Brain microvascular endothelial cell (primary cell): Measurements from ENCODE around the gene TMEM184A.

Experiments used
- DNase-seq: peaks from one replicate; pipeline ENCODE4 v3.0.0-alpha.2; 2020
- H3K27ac ChIP-seq: fragments of 250-450 bp; sonication (Bioruptor Pico); 2 replicates; pipeline ENCODE4 v1.5.1; 2020; ENCODE audit warnings: mild to moderate bottlenecking, moderate library complexity
- H3K27me3 ChIP-seq: fragments of 250-450 bp; sonication (Bioruptor Pico); replicated peaks from 2 replicates; pipeline ENCODE4 v1.5.1; 2020; ENCODE audit warnings: mild to moderate bottlenecking
- H3K36me3 ChIP-seq: fragments of 250-450 bp; sonication (Bioruptor Pico); replicated peaks from 2 replicates; pipeline ENCODE4 v1.5.1; 2020; ENCODE audit warnings: mild to moderate bottlenecking
- H3K4me3 ChIP-seq: 2 replicates; pipeline ENCODE4 v1.5.1; 2011; ENCODE audit warnings: low read depth, mild to moderate bottlenecking, control low read depth, low read length, moderate library complexity
- CTCF ChIP-seq: IDR thresholded peaks from 2 replicates; pipeline ENCODE4 v1.5.1; 2011; ENCODE audit warnings: low read depth, mild to moderate bottlenecking, moderate library complexity, low read length, control low read depth, inconsistent platforms; ENCODE audit errors: missing control alignments
- in situ Hi-C: cut with HindIII; loops from 2 replicates; pipeline ENCODE4 v1.10.0; 2017; ENCODE audit warnings: low sequenced_read_pairs, low pct_ligation_motif_present

The TMEM184A gene

GRCh38 chr7:1558181-1558811 lies 2.3 kb upstream of the TMEM184A start:
- H3K4me3 ChIP-seq = no peak overlapping the region
- H3K27me3 ChIP-seq = no peaks in the 10 kb centered on the region
- no peak overlapping the region for H3K27ac ChIP-seq
- DNase-seq = no peak
- peak; percentile 54 for TF ChIP-seq CTCF
- H3K36me3 ChIP-seq = no peaks in the 10 kb centered on the region
- in situ Hi-C loops = no loop called here

- Histone ChIP-seq H3K27me3 (no peaks in the 10 kb centered on the region), H3K27ac (no peak overlapping the region), H3K4me3 (no peak overlapping the region), H3K36me3 (no peaks in the 10 kb centered on the region)
- no peak for TF ChIP-seq CTCF
- in situ Hi-C loops = no loop called here
- DNase-seq = no peak
These were observed 1.8 kb upstream of the TMEM184A start for GRCh38 chr7:1557771-1558170.

- H3K27ac ChIP-seq = no peak overlapping the region
- in situ Hi-C loops = no loop called here
- H3K4me3 ChIP-seq = no peak overlapping the region
- no peaks in the 10 kb centered on the region for H3K36me3 ChIP-seq
- no peak for DNase-seq
- no peak for TF ChIP-seq CTCF
- H3K27me3 ChIP-seq = no peaks in the 10 kb centered on the region
These were observed 1.0 kb upstream of the TMEM184A start for GRCh38 chr7:1557006-1557405.

- Histone ChIP-seq H3K27ac (no peak overlapping the region), H3K4me3 (no peak overlapping the region), H3K36me3 (no peaks in the 10 kb centered on the region), H3K27me3 (no peaks in the 10 kb centered on the region)
- no peak for TF ChIP-seq CTCF
- in situ Hi-C loops = no loop called here
- DNase-seq = peak; percentile 65
These were observed 776 bp downstream of the TMEM184A start for GRCh38 chr7:1555046-1555812.

- Histone ChIP-seq H3K36me3 (no peaks in the 10 kb centered on the region), H3K27me3 (no peaks in the 10 kb centered on the region), H3K27ac (no peak overlapping the region), H3K4me3 (no peak overlapping the region)
- TF ChIP-seq CTCF = no peak
- in situ Hi-C loops = no loop called here
- DNase-seq = no peak
These were observed 1.5 kb downstream of the TMEM184A start for GRCh38 chr7:1554333-1555045.
